NCI-H774 (cell line): ENCODE measurements around the gene ABLIM1.

ENCODE experiments used
- DNase-seq: peaks from one replicate; lab custom pipeline; 2025; lab: John Stamatoyannopoulos, UW

The ABLIM1 gene

DNA sequence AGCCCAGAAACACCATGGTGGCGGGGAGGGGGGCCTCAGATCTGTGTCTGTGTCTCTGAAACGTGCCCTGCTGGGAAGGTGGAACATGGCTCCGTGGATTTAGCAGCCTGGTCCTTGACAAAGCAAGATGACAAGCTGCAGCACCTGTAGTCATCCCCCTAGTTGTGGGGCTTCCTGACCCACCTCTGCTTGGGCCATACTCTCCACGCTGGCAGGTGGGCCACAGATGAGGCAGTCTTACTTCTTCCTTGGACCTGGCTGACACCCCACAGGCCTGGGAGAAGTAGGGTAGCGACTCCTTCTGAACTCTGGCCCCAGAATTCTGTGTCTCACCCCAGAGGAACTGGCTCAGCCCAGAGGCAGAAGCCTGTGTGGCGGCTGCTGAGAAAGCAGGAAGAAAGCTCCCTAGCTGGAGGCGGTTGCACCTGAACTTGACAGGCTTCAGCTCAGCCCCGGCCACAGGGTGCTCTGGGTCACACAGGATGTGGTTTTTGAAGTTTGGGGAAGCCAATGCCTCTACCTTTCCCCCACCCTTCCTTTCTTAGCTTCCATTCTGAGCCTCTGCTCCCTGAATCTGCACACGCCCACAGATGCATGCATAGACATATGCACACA is 113.9 kb downstream of the ABLIM1 start:
- no peak for DNase-seq

- DNase-seq = no peak
Observed at GRCh38 chr10:114543456-114543855, 114.6 kb downstream of the ABLIM1 start.

GRCh38 chr10:114542373-114542772 is 115.7 kb downstream of the ABLIM1 start:
- no peak for DNase-seq

GRCh38 chr10:114541797-114542160 is 116.3 kb downstream of the ABLIM1 start:
- DNase-seq = no peak

GRCh38 chr10:114541081-114541796 is 116.8 kb downstream of the ABLIM1 start:
- no peak for DNase-seq

DNA sequence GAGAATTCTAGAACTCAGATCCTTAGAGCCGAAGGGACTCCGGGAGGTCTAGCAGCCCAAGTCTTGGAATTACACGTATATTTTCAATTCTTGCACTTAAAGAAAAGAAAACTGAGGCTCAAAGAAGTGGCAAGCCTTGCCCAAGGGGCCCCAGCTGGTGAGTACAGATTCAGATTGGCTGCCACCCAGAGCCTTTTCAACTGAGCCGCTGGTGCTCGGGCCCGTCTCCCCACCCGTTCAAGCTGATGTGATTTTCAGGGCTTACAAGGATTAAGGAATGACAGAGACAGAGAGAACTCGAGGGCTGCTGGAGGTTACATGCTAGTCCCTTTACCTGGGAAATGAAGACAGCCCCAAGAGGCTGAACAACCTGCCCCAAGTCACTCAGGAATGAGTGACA is 117.8 kb downstream of the ABLIM1 start:
- no peak for DNase-seq

DNA sequence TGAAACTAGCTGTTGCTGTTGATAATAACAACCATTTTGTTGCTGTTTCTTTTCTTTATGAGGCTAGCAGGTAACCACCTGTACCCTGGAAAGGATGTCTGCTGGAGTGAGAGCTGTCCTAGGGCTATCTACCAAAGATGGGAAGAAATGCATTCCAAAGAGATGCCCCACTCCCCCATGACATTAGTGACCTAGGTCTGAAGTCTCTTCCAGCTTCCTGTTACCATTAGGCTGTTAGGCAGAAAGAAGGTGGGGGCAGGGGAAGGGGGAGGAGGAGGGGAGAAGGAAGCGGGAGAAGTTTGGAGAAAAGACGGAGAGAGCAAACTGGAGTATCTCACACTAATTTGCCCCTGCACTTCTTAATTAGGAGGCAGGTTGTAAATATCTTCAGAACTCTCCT is 118.5 kb downstream of the ABLIM1 start:
- no peak for DNase-seq

- DNase-seq = no peak
Observed at GRCh38 chr10:114538181-114538906, 119.7 kb downstream of the ABLIM1 start.

DNA sequence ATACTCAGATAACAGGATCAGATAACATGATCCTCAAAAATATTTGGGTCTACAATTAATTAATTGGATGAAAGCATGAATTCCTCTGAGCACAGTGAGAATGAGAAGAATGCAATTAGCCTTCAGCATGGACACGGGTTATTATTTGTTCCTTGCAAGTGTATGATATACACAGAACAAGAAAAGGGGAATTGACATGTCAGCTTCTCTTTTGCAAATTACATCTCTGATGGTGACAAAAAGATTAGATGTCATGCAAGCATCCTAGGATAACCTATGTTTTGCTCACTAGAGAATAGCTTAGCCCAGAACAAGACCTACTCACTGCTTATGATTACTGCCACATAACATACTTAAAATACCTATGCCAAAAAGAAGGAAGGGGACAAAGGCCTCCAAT is 120.3 kb downstream of the ABLIM1 start:
- no peak for DNase-seq

DNA sequence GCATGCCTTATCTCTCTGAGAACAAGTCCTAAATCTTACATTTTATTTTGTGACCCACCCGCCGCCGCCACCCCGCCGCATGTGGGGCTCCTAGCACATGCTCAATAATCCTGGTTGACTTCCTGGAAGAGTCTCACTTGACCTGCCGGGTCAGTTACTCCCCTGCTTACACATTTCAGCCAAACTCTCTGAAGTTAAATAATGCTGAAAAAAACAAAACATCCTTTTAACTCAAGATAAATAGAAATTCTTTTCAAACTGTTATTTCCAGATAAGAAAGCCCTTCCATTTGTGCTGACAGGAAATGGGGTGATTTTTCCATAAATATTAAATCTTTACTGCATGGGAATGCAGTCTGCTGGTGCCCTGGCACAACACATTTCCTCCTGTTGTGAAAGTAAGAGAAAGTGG is 123.5 kb downstream of the ABLIM1 start:
- no peak for DNase-seq

- DNase-seq = no peak
Observed at GRCh38 chr10:114532226-114532625, 125.8 kb downstream of the ABLIM1 start.

DNA sequence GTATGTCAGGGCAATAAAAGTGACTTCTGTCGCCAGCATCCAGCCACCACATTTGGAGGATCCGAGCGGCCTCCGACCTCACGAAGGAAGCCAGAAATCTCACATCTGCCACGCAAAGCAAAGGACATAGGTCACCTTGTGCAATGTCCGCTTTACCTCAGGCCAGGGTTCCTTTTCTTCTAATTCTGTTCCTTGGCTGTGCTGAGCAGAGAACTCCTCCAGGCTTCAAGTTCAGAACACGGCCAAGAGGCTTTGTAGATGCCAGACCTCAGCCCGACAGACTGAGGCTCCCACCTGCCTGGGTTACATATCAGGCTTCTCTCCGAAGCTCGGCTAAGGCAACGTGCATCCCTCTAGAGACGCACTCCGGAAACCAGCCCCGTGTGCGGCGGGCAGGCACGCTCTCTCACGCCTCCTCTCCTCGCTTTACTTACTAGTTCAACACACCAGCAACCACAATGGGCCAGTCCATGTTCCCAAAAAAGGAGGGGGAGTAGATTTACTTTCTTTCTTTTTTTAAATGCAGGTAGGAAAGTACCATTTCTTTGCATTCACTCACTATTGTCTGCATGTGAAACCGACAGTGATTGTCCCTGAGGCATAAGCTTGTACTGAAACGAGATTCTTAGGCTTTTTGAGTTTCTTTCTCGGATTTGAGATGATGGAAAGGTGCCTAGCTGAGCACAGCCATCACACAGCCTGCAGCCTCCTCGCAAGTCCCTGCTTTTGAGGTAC is 131.4 kb downstream of the ABLIM1 start:
- DNase-seq = peak; percentile 33

DNA sequence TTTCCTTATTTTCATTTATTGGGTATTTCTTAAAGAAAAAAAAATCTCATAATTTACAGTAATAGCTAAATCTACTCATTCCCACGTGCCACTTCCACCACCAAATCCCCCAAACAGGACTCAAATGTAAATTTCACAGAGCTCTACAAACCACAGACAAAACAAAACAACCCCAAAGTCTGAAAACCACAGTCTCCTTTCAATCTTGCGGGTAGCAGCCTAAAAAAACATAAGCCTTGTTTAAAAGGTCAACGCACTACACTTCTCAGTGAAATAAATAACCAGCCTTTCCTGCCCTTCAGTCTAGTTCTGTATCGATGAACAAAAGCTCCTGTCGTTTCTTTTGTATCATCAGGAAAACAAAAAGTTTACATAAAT is 132.0 kb downstream of the ABLIM1 start:
- no peak for DNase-seq

DNA sequence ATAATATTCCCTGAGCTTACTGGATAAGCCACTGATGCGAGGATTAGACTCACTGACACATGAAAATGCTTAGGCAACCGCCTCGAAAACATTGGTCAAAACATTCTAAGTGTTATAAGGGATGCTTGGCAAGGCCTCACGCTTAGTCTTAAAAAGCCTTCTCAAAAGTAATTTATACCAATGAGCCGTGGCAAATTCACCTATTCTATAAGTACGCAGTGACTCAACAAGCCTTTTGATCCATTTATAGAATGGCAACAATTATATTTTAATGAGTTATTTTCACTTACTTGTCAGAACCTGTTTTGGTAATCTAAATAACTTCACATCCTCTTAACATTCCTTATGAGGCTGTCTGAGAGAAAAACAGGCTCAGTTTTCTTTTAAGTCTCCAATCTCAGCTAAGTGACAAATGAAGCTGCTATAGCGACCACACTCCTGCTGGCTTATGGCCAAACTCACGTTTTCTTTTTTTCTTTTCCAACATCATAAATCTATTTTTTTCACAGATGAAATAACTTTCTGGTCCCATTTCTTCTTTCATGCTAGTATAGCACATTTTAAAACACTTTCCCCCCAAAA is 132.6 kb downstream of the ABLIM1 start:
- DNase-seq = no peak

GRCh38 chr10:114523876-114524275 is 134.2 kb downstream of the ABLIM1 start:
- DNase-seq = no peak

DNA sequence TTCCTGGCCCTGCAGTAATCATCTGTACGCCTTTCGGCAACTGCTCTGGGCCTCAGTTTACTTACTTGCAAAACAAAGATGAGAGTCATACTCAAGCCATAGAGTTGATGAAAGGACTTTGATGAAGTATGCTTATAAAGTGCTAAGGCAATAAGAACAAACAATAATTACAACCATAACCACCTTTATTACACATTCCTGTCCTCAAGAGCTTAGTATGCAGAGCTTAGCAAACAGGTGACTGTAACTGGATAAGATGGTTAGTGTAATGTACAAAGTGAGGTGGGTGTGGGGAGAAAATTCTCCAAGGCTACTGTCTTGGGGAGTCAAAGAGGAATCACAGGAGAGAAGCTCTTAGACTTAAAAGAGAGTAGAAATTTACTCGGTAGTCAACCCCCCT is 136.8 kb downstream of the ABLIM1 start:
- no peak for DNase-seq

DNA sequence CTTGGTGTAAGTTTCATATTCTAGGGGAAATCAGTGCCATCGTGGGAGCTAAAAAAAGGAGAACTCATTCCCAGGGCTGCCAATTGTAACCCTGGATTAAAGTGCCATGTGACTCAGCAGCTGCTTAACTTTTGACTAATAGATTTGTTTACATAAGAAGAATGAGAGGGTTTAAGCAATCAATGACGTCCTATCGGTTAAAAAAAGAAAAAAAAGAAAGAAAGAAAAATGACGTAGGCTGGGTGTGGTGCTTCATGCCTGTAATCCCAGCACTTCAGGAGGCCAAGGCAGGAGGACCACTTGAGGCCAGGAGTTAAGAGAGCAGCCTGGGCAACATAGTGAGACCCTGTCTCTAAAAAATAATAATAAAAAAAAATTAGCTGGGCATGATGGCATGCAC is 137.6 kb downstream of the ABLIM1 start:
- DNase-seq = peak; percentile 15

GRCh38 chr10:114519756-114520293 is 138.2 kb downstream of the ABLIM1 start:
- DNase-seq = no peak

GRCh38 chr10:114519306-114519669 is 138.8 kb downstream of the ABLIM1 start:
- peak; percentile 1 for DNase-seq

- no peak for DNase-seq
Observed at GRCh38 chr10:114518401-114519305, 139.4 kb downstream of the ABLIM1 start.
